Right lobe of liver (tissue), 6 donors: ENCODE measurements around the gene NDOR1. TPM values are rescaled to one million over a fixed set of nuclear protein-coding genes. Genes with fewer than 3 reads are reported as not detected.

ENCODE experiments used
- ATAC-seq, 4 donors: fragments of 200-7000 bp; cut with Tn5 transposase; one replicate each; pipeline ENCODE4 v1.9.1; 2020; ENCODE audit warnings: mild to moderate bottlenecking in 4 of 4, moderate library complexity in 4 of 4
- DNase-seq, 3 donors: peaks; one replicate each; pipeline ENCODE4 v3.0.0-alpha.2; 2020
- H3K27ac ChIP-seq, 3 donors: fragments of 200-600 bp; one replicate each; pipeline ENCODE4 v1.8.0; 2022
- H3K27me3 ChIP-seq, 2 donors: fragments of 200-600 bp; one replicate each; pipeline ENCODE4 v1.8.0; 2022
- H3K36me3 ChIP-seq, 4 donors: fragments of 200-600 bp; sonication (generic) in 1 of 4; one replicate each; pipeline versions ENCODE4 v1.5.1 to v1.8.0; 2017 to 2022; ENCODE audit warnings: control low read depth in 1 of 4
- H3K4me1 ChIP-seq, 4 donors: fragments of 200-600 bp; sonication (generic) in 1 of 4; one replicate each; pipeline versions ENCODE4 v1.5.1 to v1.8.0; 2017 to 2022; ENCODE audit warnings: control low read depth in 1 of 4
- H3K4me3 ChIP-seq, 3 donors: fragments of 200-600 bp; one replicate each; pipeline ENCODE4 v1.8.0; 2022
- H3K9me3 ChIP-seq, 4 donors: fragments of 200-600 bp; sonication (generic) in 1 of 4; one replicate each; pipeline versions ENCODE4 v1.5.1 to v1.8.0; 2017 to 2022; ENCODE audit warnings: control low read depth in 1 of 4
- POLR2A ChIP-seq: fragments of 450-650 bp; IDR thresholded peaks from one replicate; pipeline ENCODE4 v1.6.1; 2017; ENCODE audit warnings: antibody characterized with exemption, mild to moderate bottlenecking
- WGBS: methylation state at CpG from one replicate; pipeline ENCODE4 v1.1.6; 2018; ENCODE audit warnings: low coverage, low lambda C conversion rate; ENCODE audit not compliant: insufficient coverage; ENCODE audit errors: missing lambda C conversion rate; 5-methylcytosine and 5-hydroxymethylcytosine counted together
- intact Hi-C, 2 donors: fragments of 100-400 bp; cut with DNase I; formaldehyde crosslinking; loops; one replicate each; pipeline versions ENCODE4 v1.11.2 to v1.14.1; 2022
- total RNA-seq, 6 experiments: library from RNA; depleted of rRNA in 2 of 6; stranded (reverse); fragments of >200 nt in 2 of 6; fragmentation: NEBNext Ultra II Directional in 3 of 6; extraction: Animal tissue kit (Norgen Biotek cat#: 25700) in 3 of 6; gene quantifications; one replicate each; pipeline versions ENCODE4 v1.1.0 to v1.2.4, GENCODE V29; 2016 to 2023
- TF ChIP-seq, protein P1 (sequence below), 4 donors: fragments of 200-600 bp in 3 of 4; fragments of 450-650 bp in 1 of 4; IDR thresholded peaks; one replicate each; pipeline versions ENCODE4 v1.5.1 to v1.8.0; 2016 to 2022; ENCODE audit warnings: antibody characterized with exemption in 4 of 4, mild to moderate bottlenecking in 2 of 4
- donor health status: DM: no; HTN: yes; CAD: no.
- donor health status: DM: no; HTN: no; CAD: no.
- donor health status: DM: no; HTN: no; CAD: no.
- donor health status: DM: no; HTN: yes; CAD: no.
- donor health status: DM: no; HTN: yes; CAD: no.

NDOR1 gene
- total RNA-seq, 6 experiments from 2014 or later = 4.7 to 9.6 (median 7.4) TPM

DNA sequence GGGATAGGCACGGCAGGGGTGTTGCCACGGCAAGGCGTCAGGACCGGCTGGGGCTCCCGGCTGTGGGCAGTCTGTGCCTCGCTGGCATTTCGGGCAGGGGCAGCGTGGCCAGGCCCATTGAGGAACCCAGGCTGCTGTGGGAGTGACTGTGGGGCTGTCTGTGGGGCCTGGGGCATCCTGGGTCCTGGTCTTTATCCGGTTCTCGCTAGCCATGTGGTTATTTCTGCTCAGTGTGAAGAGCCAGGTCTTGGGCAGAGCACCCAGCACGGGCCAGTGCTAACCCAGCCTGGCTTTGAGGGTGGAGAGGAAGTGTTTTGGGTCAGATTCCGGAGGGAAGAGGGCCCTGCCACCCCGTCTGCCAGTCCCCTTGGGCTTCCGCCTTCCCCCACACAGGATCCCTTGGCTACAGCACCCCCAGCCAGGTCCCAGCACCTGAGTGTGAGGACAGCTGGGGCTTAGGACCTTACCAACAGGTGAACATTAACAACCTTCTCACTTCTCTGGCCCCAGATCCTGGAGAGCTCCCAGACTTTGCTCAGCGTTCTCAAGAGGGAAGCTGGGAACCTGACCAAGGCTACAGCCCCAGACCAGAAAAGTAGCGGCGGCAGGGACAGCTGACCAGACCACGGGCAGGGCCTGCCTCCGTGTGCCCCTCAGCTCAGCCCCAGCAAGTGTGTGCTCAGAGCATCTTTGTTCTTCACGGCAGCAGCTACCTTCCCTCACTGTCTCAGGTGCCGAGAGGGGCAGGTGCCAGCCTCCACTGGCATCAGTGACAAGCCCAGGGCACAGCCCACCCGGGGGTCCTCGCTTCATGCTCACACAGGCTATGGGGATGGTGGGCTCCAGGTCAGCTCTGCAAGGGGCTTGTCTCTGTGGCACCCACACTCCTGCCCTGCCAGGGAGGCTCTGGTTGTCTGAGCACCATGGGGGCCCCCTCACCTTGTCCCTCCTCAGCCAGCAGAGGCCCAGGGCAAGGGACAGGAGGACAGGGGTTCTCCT is 15.9 kb upstream of the NDOR1 start:
- Histone ChIP-seq H3K9me3 (no peaks in the 10 kb centered on the region), H3K4me1 (peaks cover 0 to 42% (median 19%) of the 10 kb centered on the region in 4 donors), H3K27me3 (no peaks in the 10 kb centered on the region), H3K4me3 (peak overlapping the region; percentile 90 to 100 (median 98)), H3K36me3 (peaks cover 0 to 17% (median 4%) of the 10 kb centered on the region in 4 donors), H3K27ac (peak overlapping the region; percentile 85 to 92 (median 91))
- DNase-seq (no peak), ATAC-seq (peak in 2 of 4 donors; percentile 3 to 20)
- TF ChIP-seq, protein P1, sequence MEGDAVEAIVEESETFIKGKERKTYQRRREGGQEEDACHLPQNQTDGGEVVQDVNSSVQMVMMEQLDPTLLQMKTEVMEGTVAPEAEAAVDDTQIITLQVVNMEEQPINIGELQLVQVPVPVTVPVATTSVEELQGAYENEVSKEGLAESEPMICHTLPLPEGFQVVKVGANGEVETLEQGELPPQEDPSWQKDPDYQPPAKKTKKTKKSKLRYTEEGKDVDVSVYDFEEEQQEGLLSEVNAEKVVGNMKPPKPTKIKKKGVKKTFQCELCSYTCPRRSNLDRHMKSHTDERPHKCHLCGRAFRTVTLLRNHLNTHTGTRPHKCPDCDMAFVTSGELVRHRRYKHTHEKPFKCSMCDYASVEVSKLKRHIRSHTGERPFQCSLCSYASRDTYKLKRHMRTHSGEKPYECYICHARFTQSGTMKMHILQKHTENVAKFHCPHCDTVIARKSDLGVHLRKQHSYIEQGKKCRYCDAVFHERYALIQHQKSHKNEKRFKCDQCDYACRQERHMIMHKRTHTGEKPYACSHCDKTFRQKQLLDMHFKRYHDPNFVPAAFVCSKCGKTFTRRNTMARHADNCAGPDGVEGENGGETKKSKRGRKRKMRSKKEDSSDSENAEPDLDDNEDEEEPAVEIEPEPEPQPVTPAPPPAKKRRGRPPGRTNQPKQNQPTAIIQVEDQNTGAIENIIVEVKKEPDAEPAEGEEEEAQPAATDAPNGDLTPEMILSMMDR (IDR thresholded peaks at IDR 0.05) = no peak
- TF ChIP-seq POLR2A = no peak
- 14% methylated on average over 8 of the region's 23 CpGs for WGBS
- intact Hi-C loops = loop anchor here in 1 of 2 donors (10.0 kb wide), 1 partner anchor 45 kb away; the partner anchor contains the start of gene SLC34A3

DNA sequence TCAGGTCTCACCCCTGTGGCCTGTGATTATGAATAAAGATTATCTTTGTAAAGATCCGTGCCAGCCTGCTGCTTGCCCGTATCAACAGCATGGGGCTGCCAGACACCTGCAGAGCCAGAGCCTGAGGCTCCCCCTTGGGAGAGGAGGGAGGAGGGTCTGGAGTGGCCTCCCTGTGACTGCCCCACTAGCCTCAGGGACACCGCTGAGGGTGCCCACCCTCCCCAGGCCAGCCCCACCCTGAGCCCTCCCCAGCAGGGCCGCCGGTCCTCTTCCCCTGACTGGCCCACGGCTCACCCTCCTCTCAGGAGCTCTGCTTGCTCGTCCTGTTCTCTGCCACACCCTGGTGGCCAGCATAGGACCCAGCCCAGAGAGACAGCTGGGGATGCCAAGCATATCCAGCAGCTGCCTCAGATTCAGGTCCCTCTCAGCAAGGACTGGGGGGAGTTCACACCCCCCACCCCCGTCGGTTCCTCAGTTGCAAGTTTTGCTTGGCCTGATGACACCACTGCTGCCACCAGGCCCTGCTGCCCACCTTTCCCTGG is 15.1 kb upstream of the NDOR1 start:
- Histone ChIP-seq H3K27me3 (no peaks in the 10 kb centered on the region), H3K4me1 (peaks cover 0 to 50% (median 23%) of the 10 kb centered on the region in 4 donors), H3K9me3 (no peaks in the 10 kb centered on the region), H3K4me3 (no peak overlapping the region), H3K36me3 (peaks cover 0 to 17% (median 4%) of the 10 kb centered on the region in 4 donors), H3K27ac (no peak overlapping the region)
- no peak for ATAC-seq
- DNase-seq = no peak
- 78% methylated on average over 3 of the region's 9 CpGs for WGBS
- intact Hi-C loops = no loop called here
- no peak for TF ChIP-seq POLR2A
- TF ChIP-seq, protein P1 (IDR thresholded peaks at IDR 0.05) = no peak

DNA sequence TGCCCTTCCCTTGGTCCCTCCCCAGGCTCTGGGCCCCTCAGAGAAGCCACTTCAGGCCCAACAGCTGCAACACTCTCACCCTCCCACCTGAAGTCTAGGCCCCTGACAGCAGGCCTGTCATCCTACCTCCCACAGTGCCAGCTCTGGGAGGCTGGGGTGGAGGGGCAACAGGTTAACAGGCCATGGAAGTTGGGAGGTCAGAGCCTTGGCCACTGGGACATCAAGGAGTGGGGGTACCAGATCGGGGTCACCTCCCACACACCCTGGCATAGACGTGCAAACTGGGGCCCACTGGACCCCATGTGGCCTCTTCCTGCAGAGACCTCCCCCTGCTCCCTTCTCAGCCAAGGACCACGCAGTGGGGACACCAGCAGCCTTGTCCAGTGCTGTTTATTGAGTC is 14.3 kb upstream of the NDOR1 start:
- Histone ChIP-seq H3K36me3 (peaks cover 0 to 10% (median 0%) of the 10 kb centered on the region in 4 donors), H3K27ac (no peak overlapping the region), H3K4me1 (peaks cover 0 to 58% (median 28%) of the 10 kb centered on the region in 4 donors), H3K9me3 (no peaks in the 10 kb centered on the region), H3K27me3 (no peaks in the 10 kb centered on the region), H3K4me3 (no peak overlapping the region)
- DNase-seq (no peak), ATAC-seq (no peak)
- WGBS = 60% methylated on average over 2 of the region's 3 CpGs
- TF ChIP-seq, protein P1 (IDR thresholded peaks at IDR 0.05) = no peak
- TF ChIP-seq POLR2A = no peak
- intact Hi-C loops = no loop called here

DNA sequence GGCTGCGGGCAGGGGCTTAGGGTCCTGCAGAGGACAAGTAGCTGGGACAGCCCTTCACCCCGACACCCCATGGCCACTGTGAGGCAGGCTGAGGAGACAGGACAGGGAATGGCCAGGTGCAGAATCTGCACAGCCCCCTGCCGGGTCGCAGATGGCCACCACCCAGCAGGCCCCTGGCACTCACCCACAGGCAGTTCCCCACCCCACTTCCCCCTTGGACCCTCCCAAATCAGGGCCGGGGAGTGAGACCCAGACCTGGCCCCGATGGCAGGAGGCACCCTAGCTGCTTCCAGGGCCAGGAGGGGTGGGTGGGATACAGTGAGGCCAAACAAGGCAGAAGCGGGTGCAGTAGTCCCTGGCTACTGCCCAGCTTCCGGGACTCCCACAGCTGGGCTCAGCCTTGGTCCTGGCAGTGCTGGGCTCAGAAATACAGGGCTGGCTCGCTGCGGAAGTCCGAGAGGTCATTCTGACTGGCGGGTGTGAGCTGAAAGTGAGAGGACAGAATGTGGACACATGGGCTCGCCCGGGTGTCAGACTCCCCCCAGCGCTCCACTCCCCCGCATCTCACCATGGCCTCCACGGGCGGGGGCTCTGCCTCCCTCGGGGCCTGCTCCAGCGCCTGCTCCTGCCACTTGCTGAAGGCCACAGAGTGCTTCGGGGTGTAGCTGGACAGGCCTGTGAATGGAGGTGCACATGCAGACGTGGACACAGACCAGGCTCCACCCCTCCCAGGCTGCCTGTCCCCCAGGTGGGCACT is 13.6 kb upstream of the NDOR1 start:
- Histone ChIP-seq H3K4me3 (no peak overlapping the region), H3K27ac (no peak overlapping the region), H3K36me3 (peaks cover 0 to 10% (median 0%) of the 10 kb centered on the region in 4 donors), H3K9me3 (no peaks in the 10 kb centered on the region), H3K27me3 (no peaks in the 10 kb centered on the region), H3K4me1 (peaks cover 0 to 59% (median 28%) of the 10 kb centered on the region in 4 donors)
- ATAC-seq (no peak), DNase-seq (no peak)
- intact Hi-C loops = no loop called here
- no peak for TF ChIP-seq POLR2A
- TF ChIP-seq, protein P1 (IDR thresholded peaks at IDR 0.05) = no peak
- 40% methylated on average over 1 of the region's 22 CpGs for WGBS
